ENCODE data around the gene KCNAB2.

Gene KCNAB2

GRCh38 chr1:6111571-6111970 is 65.9 kb downstream of the KCNAB2 start:
- H4K20me1 ChIP-seq (ENCODE audit: insufficient read depth, low read length), result no peaks in the 10 kb centered on the region
- no peak overlapping the region for H3K9ac ChIP-seq (ENCODE audit: low read length)
- H3K79me2 ChIP-seq (ENCODE audit: insufficient read depth, low read length), result no peaks in the 10 kb centered on the region
- TF ChIP-seq CTCF (IDR thresholded peaks at IDR 0.05; ENCODE audit: low read length), result no peak
- TF ChIP-seq EZH2 (IDR thresholded peaks at IDR 0.05; ENCODE audit: borderline replicate concordance, low read length), result no peak
- H3K36me3 ChIP-seq (ENCODE audit: insufficient read depth, low read length), result no peaks in the 10 kb centered on the region
- no peaks in the 10 kb centered on the region for H3K9me2 ChIP-seq (ENCODE audit: low read depth, low read length)
- no peak overlapping the region for H3K4me2 ChIP-seq (ENCODE audit: low read length)
- no peak overlapping the region for H2AFZ ChIP-seq (ENCODE audit: low read length)
- no peaks in the 10 kb centered on the region for H3K9me3 ChIP-seq (ENCODE audit: low read length)
- no peak overlapping the region for H3K27ac ChIP-seq (ENCODE audit: low read depth, low read length, poor library complexity, severe bottlenecking)
- H3F3A ChIP-seq (ENCODE audit: insufficient read depth, low read length), result no peaks in the 10 kb centered on the region
- H3K4me1 ChIP-seq (ENCODE audit: insufficient read depth, low read length, severe bottlenecking), result no peaks in the 10 kb centered on the region
- no peaks in the 10 kb centered on the region for H3K27me3 ChIP-seq (ENCODE audit: insufficient read depth, low read length)
- H3K4me3 ChIP-seq (ENCODE audit: low read depth, low read length, poor library complexity, severe bottlenecking), result no peak overlapping the region

- Histone ChIP-seq H3K27me3 (ENCODE audit: insufficient read depth, low read length) (no peaks in the 10 kb centered on the region), H4K20me1 (ENCODE audit: insufficient read depth, low read length) (no peaks in the 10 kb centered on the region), H3K79me2 (ENCODE audit: insufficient read depth, low read length) (no peaks in the 10 kb centered on the region), H3K4me3 (ENCODE audit: low read depth, low read length, poor library complexity, severe bottlenecking) (no peak overlapping the region), H3K36me3 (ENCODE audit: insufficient read depth, low read length) (no peaks in the 10 kb centered on the region), H3K9me2 (ENCODE audit: low read depth, low read length) (no peaks in the 10 kb centered on the region), H3K4me2 (ENCODE audit: low read length) (no peak overlapping the region), H3K9me3 (ENCODE audit: low read length) (0 out of 2 replicates have a peak, but pooled peaks cover 2% of the 10 kb centered on the region), H3F3A (ENCODE audit: insufficient read depth, low read length) (no peaks in the 10 kb centered on the region), H3K4me1 (ENCODE audit: insufficient read depth, low read length, severe bottlenecking) (no peaks in the 10 kb centered on the region), H3K27ac (ENCODE audit: low read depth, low read length, poor library complexity, severe bottlenecking) (no peak overlapping the region), H2AFZ (ENCODE audit: low read length) (no peak overlapping the region), H3K9ac (ENCODE audit: low read length) (no peak overlapping the region)
- TF ChIP-seq CTCF (IDR thresholded peaks at IDR 0.05; ENCODE audit: low read length), result no peak
- TF ChIP-seq EZH2 (IDR thresholded peaks at IDR 0.05; ENCODE audit: borderline replicate concordance, low read length), result no peak
Measured at GRCh38 chr1:6111991-6112689, 66.5 kb downstream of the KCNAB2 start.

- 0 out of 2 replicates have a peak, but pooled peaks cover 2% of the 10 kb centered on the region for H3K9me3 ChIP-seq (ENCODE audit: low read length)
- no peak overlapping the region for H2AFZ ChIP-seq (ENCODE audit: low read length)
- H3K79me2 ChIP-seq (ENCODE audit: insufficient read depth, low read length), result no peaks in the 10 kb centered on the region
- no peak overlapping the region for H3K9ac ChIP-seq (ENCODE audit: low read length)
- no peak overlapping the region for H3K4me3 ChIP-seq (ENCODE audit: low read depth, low read length, poor library complexity, severe bottlenecking)
- H3K9me2 ChIP-seq (ENCODE audit: low read depth, low read length), result no peaks in the 10 kb centered on the region
- no peaks in the 10 kb centered on the region for H3K27me3 ChIP-seq (ENCODE audit: insufficient read depth, low read length)
- H4K20me1 ChIP-seq (ENCODE audit: insufficient read depth, low read length), result no peaks in the 10 kb centered on the region
- no peaks in the 10 kb centered on the region for H3K36me3 ChIP-seq (ENCODE audit: insufficient read depth, low read length)
- no peak overlapping the region for H3K27ac ChIP-seq (ENCODE audit: low read depth, low read length, poor library complexity, severe bottlenecking)
- no peaks in the 10 kb centered on the region for H3F3A ChIP-seq (ENCODE audit: insufficient read depth, low read length)
- H3K4me2 ChIP-seq (ENCODE audit: low read length), result no peak overlapping the region
- TF ChIP-seq EZH2 (IDR thresholded peaks at IDR 0.05; ENCODE audit: borderline replicate concordance, low read length) (no peak), CTCF (IDR thresholded peaks at IDR 0.05; ENCODE audit: low read length) (no peak)
- no peaks in the 10 kb centered on the region for H3K4me1 ChIP-seq (ENCODE audit: insufficient read depth, low read length, severe bottlenecking)
Measured at GRCh38 chr1:6112690-6113005, 67.0 kb downstream of the KCNAB2 start.
